ENCODE results near the gene TEAD4. TPM values are rescaled to one million over a fixed set of nuclear protein-coding genes. Genes with fewer than 3 reads are reported as not detected.

The TEAD4 gene
- total and polyA plus RNA-seq, 9 donors, result 35.5 to 103 (median 86.2) TPM

DNA sequence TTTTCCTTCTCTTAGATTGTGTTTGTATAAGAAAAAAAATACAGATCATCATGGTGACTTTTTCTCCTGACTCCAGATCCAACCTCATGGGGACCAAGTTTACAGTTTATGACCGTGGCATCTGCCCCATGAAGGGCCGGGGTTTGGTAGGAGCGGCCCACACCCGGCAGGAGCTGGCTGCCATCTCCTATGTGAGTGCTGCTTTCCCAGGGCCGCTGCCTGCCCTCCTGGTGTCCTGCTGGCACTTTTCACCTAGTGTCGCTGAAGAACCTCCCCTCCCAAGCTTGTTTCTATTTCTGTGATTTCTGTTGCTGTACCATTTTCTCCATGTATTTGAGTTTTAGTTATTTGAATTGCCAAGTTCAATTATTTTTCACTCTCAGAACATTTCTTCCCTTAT lies 24.8 kb upstream of the TEAD4 start:
- no peak for DNase-seq
- H3K27me3 ChIP-seq (ENCODE audit: control insufficient read depth, insufficient read depth, low read length), result no peaks in the 10 kb centered on the region
- no peak overlapping the region for H3K27ac ChIP-seq (ENCODE audit: low read length)
- H3K4me3 ChIP-seq (ENCODE audit: low read length), result no peak overlapping the region
- H3K4me1 ChIP-seq (ENCODE audit: control insufficient read depth, insufficient read depth, low read length), result no peaks in the 10 kb centered on the region
- peaks cover 55% of the 10 kb centered on the region for H3K36me3 ChIP-seq (ENCODE audit: control insufficient read depth, insufficient read depth, low read length)
- H3K9me3 ChIP-seq (replicated peaks; ENCODE audit: control insufficient read depth, low read depth, low read length), result no peaks in the 10 kb centered on the region
- WGBS (ENCODE audit: insufficient coverage), result 69% methylated on average over 4 of the region's 6 CpGs

DNA sequence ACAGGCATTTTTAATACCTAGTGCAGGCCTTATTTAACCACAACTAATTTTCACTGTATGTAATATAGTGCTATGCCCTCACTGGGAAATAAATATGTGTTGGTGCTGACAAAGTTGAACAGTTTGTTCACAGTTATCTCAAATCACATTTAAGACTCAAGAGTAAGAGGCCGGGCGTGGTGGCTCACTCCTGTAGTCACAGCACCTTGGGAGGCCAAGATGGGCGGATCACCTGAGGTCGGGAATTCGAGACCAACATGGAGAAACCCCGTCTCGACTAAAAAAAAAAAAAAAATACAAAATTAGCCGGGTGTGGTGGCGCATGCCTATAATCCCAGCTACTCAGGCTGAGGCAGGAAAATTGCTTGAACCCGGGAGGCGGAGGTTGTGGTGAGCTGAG lies 22.9 kb upstream of the TEAD4 start:
- H3K36me3 ChIP-seq (ENCODE audit: control insufficient read depth, insufficient read depth, low read length), result peaks cover 60% of the 10 kb centered on the region
- 94% methylated on average over 8 of the region's 11 CpGs for WGBS (ENCODE audit: insufficient coverage)

DNA sequence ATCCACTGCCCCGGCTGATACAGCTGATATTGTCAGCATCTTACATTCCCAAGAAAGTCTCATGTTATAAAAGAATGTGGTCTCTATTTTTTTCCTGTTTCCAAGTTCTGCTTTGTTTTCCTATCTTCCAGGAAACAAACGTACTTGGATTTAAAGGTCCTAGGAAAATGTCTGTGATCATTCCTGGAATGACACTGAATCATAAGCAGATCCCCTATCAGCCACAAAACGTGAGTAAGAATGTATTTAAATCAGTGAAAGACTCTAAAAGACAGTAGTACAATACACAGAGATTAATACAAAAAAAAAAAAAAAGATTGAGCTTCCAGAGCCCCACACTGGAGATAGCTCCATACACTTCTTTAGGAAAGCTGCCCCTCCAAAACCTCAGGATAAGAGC lies 21.7 kb upstream of the TEAD4 start:
- Histone ChIP-seq H3K4me1 (ENCODE audit: control insufficient read depth, insufficient read depth, low read length) (peaks cover 9% of the 10 kb centered on the region), H3K9me3 (replicated peaks; ENCODE audit: control insufficient read depth, low read depth, low read length) (no peaks in the 10 kb centered on the region), H3K27ac (ENCODE audit: low read length) (no peak overlapping the region), H3K27me3 (ENCODE audit: control insufficient read depth, insufficient read depth, low read length) (no peaks in the 10 kb centered on the region), H3K36me3 (ENCODE audit: control insufficient read depth, insufficient read depth, low read length) (peaks cover 54% of the 10 kb centered on the region), H3K4me3 (ENCODE audit: low read length) (no peak overlapping the region)
- no peak for DNase-seq
- no CpG with 5 or more reads among the region's 3 CpGs for WGBS (ENCODE audit: insufficient coverage)

More for the DNA sequence above, 22.9 kb upstream of the TEAD4 start:
- Histone ChIP-seq H3K4me3 (ENCODE audit: low read length) (no peak overlapping the region), H3K9me3 (replicated peaks; ENCODE audit: control insufficient read depth, low read depth, low read length) (no peaks in the 10 kb centered on the region), H3K4me1 (ENCODE audit: control insufficient read depth, insufficient read depth, low read length) (peaks cover 9% of the 10 kb centered on the region), H3K27me3 (ENCODE audit: control insufficient read depth, insufficient read depth, low read length) (no peaks in the 10 kb centered on the region), H3K27ac (ENCODE audit: low read length) (no peak overlapping the region)
- DNase-seq, result no peak

DNA sequence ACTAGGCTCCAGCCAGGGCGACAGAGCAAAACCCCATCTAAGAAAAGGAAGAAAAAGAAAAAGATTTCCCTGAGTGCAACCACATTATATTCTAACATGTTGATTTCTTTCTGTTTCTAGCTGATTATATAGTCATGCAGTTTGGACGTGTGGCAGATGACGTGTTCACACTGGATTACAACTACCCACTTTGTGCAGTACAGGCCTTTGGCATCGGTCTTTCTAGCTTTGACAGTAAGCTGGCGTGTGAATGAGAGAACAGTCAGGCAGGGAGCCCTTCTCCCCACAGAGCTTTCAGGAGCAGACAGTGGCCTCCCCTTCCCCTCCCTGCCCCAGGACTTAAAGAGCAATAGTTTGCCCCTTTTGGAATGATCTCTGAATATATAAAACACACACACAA lies 20.0 kb upstream of the TEAD4 start:
- H3K9me3 ChIP-seq (replicated peaks; ENCODE audit: control insufficient read depth, low read depth, low read length), result no peaks in the 10 kb centered on the region
- H3K4me3 ChIP-seq (ENCODE audit: low read length), result no peak overlapping the region
- H3K4me1 ChIP-seq (ENCODE audit: control insufficient read depth, insufficient read depth, low read length), result peaks cover 13% of the 10 kb centered on the region
- H3K27me3 ChIP-seq (ENCODE audit: control insufficient read depth, insufficient read depth, low read length), result no peaks in the 10 kb centered on the region
- H3K27ac ChIP-seq (ENCODE audit: low read length), result no peak overlapping the region
- H3K36me3 ChIP-seq (ENCODE audit: control insufficient read depth, insufficient read depth, low read length), result peaks cover 41% of the 10 kb centered on the region
- no peak for DNase-seq
- no CpG with 5 or more reads among the region's 5 CpGs for WGBS (ENCODE audit: insufficient coverage)

DNA sequence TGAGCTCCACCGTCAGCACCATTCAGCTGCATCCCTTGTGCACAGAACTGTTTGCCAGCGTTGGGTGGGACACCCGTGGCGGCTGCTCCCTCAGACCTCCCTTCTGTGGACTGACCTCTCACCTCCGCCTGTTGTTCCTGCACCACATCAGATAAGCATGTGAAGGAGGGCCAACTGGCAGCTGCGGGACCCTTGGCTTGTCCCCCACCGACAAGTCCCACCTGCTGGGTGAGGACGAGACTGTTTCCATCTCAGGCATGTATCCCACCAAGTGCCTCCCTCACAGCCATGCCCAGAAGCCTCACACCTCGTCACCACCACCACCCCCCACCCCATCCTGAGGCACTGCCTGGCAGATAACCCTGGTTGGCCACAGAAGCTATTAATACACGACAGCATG lies 18.6 kb upstream of the TEAD4 start:
- peak overlapping the region; percentile 51 for H3K27ac ChIP-seq (ENCODE audit: low read length)
- no peak overlapping the region for H3K4me3 ChIP-seq (ENCODE audit: low read length)
- H3K9me3 ChIP-seq (replicated peaks; ENCODE audit: control insufficient read depth, low read depth, low read length), result no peaks in the 10 kb centered on the region
- DNase-seq, result peak; percentile 13
- 73% methylated on average over 9 of the region's 10 CpGs for WGBS (ENCODE audit: insufficient coverage)
- H3K36me3 ChIP-seq (ENCODE audit: control insufficient read depth, insufficient read depth, low read length), result peaks cover 32% of the 10 kb centered on the region
- H3K4me1 ChIP-seq (ENCODE audit: control insufficient read depth, insufficient read depth, low read length), result peaks cover 20% of the 10 kb centered on the region
- no peaks in the 10 kb centered on the region for H3K27me3 ChIP-seq (ENCODE audit: control insufficient read depth, insufficient read depth, low read length)

DNA sequence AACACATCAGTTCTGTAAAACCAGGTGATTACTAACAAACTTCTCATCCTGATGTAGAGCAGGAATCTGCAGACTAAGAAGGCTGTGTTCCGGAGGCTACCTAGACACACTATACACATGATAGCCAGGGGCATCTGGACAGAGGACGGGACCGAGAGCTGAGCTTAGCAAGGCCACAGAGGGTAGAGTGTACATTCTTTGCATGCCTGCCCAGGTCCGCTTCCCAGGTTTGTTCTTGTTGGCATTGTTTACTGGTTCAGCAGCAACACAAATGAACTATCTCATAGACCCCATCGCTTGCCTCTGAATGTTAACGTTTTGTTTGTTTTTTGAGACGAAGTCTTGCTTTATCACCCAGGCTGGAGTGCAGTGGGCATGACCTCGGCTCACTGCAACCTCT lies 17.7 kb upstream of the TEAD4 start:
- Histone ChIP-seq H3K36me3 (ENCODE audit: control insufficient read depth, insufficient read depth, low read length) (peaks cover 29% of the 10 kb centered on the region), H3K4me1 (ENCODE audit: control insufficient read depth, insufficient read depth, low read length) (peaks cover 20% of the 10 kb centered on the region), H3K4me3 (ENCODE audit: low read length) (no peak overlapping the region), H3K9me3 (replicated peaks; ENCODE audit: control insufficient read depth, low read depth, low read length) (no peaks in the 10 kb centered on the region), H3K27ac (ENCODE audit: low read length) (no peak overlapping the region), H3K27me3 (ENCODE audit: control insufficient read depth, insufficient read depth, low read length) (no peaks in the 10 kb centered on the region)
- DNase-seq, result no peak
- WGBS (ENCODE audit: insufficient coverage), result 85% methylated on average over 5 of the region's 8 CpGs

GRCh38 chr12:2944401-2945047 lies 14.7 kb upstream of the TEAD4 start:
- WGBS (ENCODE audit: insufficient coverage), result 26% methylated on average over 21 of the region's 24 CpGs

DNA sequence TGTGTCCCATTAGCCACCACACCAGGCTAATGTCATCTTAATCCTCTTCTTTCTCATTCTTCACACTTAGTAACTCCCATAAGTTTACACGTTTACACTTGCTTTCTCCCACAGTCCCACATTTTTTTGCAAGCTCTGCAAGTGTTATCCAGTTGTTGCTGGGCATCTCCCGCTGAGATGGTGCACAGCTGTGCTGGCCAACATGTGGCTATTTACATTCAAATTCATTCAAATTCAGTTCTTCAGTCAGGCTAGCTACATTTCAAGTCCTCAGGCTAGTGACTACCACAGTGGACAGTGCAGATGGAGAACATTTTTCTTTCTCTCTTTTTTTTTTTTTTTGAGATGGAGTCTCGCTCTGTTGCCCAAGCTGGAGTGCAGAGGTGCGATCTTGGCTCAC lies 9.8 kb upstream of the TEAD4 start:
- no peaks in the 10 kb centered on the region for H3K27me3 ChIP-seq (ENCODE audit: control insufficient read depth, insufficient read depth, low read length)
- H3K27ac ChIP-seq (ENCODE audit: low read length), result no peak overlapping the region
- no peak for DNase-seq
- no peaks in the 10 kb centered on the region for H3K36me3 ChIP-seq (ENCODE audit: control insufficient read depth, insufficient read depth, low read length)
- 54% methylated on average over 2 of the region's 4 CpGs for WGBS (ENCODE audit: insufficient coverage)
- H3K9me3 ChIP-seq (replicated peaks; ENCODE audit: control insufficient read depth, low read depth, low read length), result no peaks in the 10 kb centered on the region
- no peak overlapping the region for H3K4me3 ChIP-seq (ENCODE audit: low read length)
- H3K4me1 ChIP-seq (ENCODE audit: control insufficient read depth, insufficient read depth, low read length), result peaks cover 5% of the 10 kb centered on the region

More at GRCh38 chr12:2944401-2945047, 14.7 kb upstream of the TEAD4 start:
- H3K9me3 ChIP-seq (replicated peaks; ENCODE audit: control insufficient read depth, low read depth, low read length), result no peaks in the 10 kb centered on the region
- H3K27me3 ChIP-seq (ENCODE audit: control insufficient read depth, insufficient read depth, low read length), result no peaks in the 10 kb centered on the region
- peak; percentile 31 for DNase-seq
- H3K4me3 ChIP-seq (ENCODE audit: low read length), result no peak overlapping the region
- peak overlapping the region; percentile 62 for H3K27ac ChIP-seq (ENCODE audit: low read length)
- peaks cover 20% of the 10 kb centered on the region for H3K4me1 ChIP-seq (ENCODE audit: control insufficient read depth, insufficient read depth, low read length)
- peaks cover 13% of the 10 kb centered on the region for H3K36me3 ChIP-seq (ENCODE audit: control insufficient read depth, insufficient read depth, low read length)

DNA sequence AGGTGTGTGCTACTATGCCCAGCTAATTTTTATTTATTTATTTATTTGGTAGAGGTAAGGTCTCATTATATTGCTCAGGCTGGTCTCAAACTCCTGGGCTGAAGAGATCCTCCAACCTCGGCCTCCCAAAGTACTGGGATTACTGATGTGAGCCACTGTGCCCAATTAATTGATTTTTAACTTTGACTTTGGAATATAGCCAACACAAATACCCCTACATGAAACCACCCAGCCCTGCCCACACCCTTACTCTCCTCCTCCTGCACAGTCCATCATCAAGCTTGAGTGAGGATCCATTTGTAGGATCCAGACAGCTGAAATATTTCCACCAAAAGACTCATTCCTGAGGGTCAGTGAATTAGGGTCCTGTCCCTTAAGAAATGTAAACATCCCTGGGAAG lies 3.3 kb upstream of the TEAD4 start:
- Histone ChIP-seq H3K36me3 (ENCODE audit: control insufficient read depth, insufficient read depth, low read length) (no peaks in the 10 kb centered on the region), H3K27ac (ENCODE audit: low read length) (no peak overlapping the region), H3K4me3 (ENCODE audit: low read length) (no peak overlapping the region), H3K4me1 (ENCODE audit: control insufficient read depth, insufficient read depth, low read length) (peaks cover 20% of the 10 kb centered on the region), H3K9me3 (replicated peaks; ENCODE audit: control insufficient read depth, low read depth, low read length) (no peaks in the 10 kb centered on the region), H3K27me3 (ENCODE audit: control insufficient read depth, insufficient read depth, low read length) (peaks cover 11% of the 10 kb centered on the region)
- 100% methylated on average over 1 of the region's 1 CpG for WGBS (ENCODE audit: insufficient coverage)
- DNase-seq, result no peak

DNA sequence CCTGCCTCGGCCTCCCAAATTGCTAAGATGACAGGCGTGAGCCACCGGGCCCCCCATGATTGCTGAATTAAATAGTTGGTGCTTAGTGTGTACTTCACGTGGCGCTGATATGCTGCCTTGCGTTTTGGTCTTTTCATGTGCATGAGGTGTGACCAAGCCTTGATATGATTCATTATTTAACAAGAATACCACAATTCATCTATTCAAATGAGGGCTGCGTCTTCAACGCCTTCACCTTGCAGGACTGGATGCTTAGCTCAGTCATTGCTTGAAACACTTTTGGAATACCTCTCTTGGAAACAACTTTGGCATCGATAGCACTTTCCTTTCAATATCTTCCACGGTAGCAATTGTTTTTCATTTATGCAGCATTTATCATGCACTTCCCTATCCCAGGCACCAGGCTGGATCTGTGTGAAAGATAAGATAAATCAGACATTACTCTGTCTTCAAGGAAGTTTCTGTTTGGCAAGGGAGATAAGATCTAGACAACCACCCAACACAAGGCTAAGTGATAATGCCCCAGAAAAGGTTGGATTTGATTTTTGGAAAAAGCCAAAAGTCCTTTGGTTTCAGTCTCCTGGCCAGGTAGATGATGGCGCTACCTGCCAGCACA lies 1.3 kb upstream of the TEAD4 start:
- Histone ChIP-seq H3K4me1 (ENCODE audit: control insufficient read depth, insufficient read depth, low read length) (peaks cover 27% of the 10 kb centered on the region), H3K4me3 (ENCODE audit: low read length) (peak overlapping the region; percentile 54), H3K9me3 (replicated peaks; ENCODE audit: control insufficient read depth, low read depth, low read length) (no peaks in the 10 kb centered on the region), H3K27ac (ENCODE audit: low read length) (peak overlapping the region; percentile 82), H3K36me3 (ENCODE audit: control insufficient read depth, insufficient read depth, low read length) (no peaks in the 10 kb centered on the region), H3K27me3 (ENCODE audit: control insufficient read depth, insufficient read depth, low read length) (peaks cover 11% of the 10 kb centered on the region)
- 79% methylated on average over 7 of the region's 11 CpGs for WGBS (ENCODE audit: insufficient coverage)
- DNase-seq, result no peak

All from muscle of leg (tissue), 11 donors.